ENCODE results near the gene SOCS7. TPM values are rescaled to one million over a fixed set of nuclear protein-coding genes. Genes with fewer than 3 reads are reported as not detected.

The SOCS7 gene, protein sequence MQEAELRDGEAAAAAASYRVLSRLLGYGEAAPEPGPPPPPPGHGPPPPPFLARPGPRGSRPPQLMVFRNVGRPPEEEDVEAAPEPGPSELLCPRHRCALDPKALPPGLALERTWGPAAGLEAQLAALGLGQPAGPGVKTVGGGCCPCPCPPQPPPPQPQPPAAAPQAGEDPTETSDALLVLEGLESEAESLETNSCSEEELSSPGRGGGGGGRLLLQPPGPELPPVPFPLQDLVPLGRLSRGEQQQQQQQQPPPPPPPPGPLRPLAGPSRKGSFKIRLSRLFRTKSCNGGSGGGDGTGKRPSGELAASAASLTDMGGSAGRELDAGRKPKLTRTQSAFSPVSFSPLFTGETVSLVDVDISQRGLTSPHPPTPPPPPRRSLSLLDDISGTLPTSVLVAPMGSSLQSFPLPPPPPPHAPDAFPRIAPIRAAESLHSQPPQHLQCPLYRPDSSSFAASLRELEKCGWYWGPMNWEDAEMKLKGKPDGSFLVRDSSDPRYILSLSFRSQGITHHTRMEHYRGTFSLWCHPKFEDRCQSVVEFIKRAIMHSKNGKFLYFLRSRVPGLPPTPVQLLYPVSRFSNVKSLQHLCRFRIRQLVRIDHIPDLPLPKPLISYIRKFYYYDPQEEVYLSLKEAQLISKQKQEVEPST
- total RNA-seq (2021; ENCODE audit: unreplicated experiment), result 31.0 TPM
- 12.6 TPM for polyA plus RNA-seq (2012; ENCODE audit: insufficient read length)
- percentile 69 among the genes with signal in this experiment for Bru-seq, nascent RNA
- percentile 81 among the genes with signal in this experiment for BruChase-seq, experiment 1, labeled RNA remaining after a 2-hour chase
- percentile 83 among the genes with signal in this experiment for BruChase-seq, experiment 2, labeled RNA remaining after a 6-hour chase
- long read RNA-seq, partial matches to known transcripts, result 5 of 18 reads
- long read RNA-seq, other reads (novel, unspliced or antisense), result 13 of 18 reads

- H3K4me1 ChIP-seq (ENCODE audit: control insufficient read depth, insufficient read depth, low read length), result peaks cover 27% of the 10 kb centered on the region
- ATAC-seq, result peak; percentile 97
- no TSS peak for BruUV-seq (replicated peaks)
- no peaks in the 10 kb centered on the region for H3K9me3 ChIP-seq (ENCODE audit: control insufficient read depth, insufficient read depth, low read depth, low read length)
- H3K27me3 ChIP-seq (ENCODE audit: control insufficient read depth, insufficient read depth, low read length), result no peaks in the 10 kb centered on the region
- intact Hi-C loops (cut with micrococcal nuclease; ENCODE audit: unreplicated experiment) (loop anchor here (2.0 kb wide), 1 partner anchor 63 kb away; no protein-coding TSS in a partner anchor), in situ Hi-C loops (cut with HindIII; ENCODE audit: low pct_unique_long_range_greater_than_20kb, low sequenced_read_pairs) (no loop called here)
- H3K4me3 ChIP-seq (ENCODE audit: low read depth in 2 of 2, low read length in 2 of 2), result peak within 1 kb of the TSS; percentile 65 to 73
- peaks cover 3% of the 10 kb centered on the region; the same call in 1 of the 2 replicates for H3K36me3 ChIP-seq (ENCODE audit: control insufficient read depth, insufficient read depth, low read length)
- CTCF ChIA-PET, result interaction anchor here (0.6 to 0.7 kb wide), 3 partner anchors 18 to 103 kb away, joined by 3 to 4 read pairs (median 3); no protein-coding TSS in a partner anchor
- peak within 1 kb of the TSS; percentile 98 for H3K27ac ChIP-seq (ENCODE audit: low read length)
- POLR2A ChIA-PET, result interaction anchor here (0.6 kb wide), 1 partner anchor 11 kb away, joined by 3 read pairs; no protein-coding TSS in a partner anchor
- DNase-seq (ENCODE audit: low read depth, low spot score), result peak; percentile 20
- TF ChIP-seq TCF7L2 (IDR thresholded peaks at IDR 0.05; ENCODE audit: low read depth, low read length) (no peak), SIN3A (IDR thresholded peaks at IDR 0.05; ENCODE audit: borderline replicate concordance, insufficient read depth, low read depth, low read length) (peak; percentile 15; the same call in 1 of the 2 replicates), POLR2AphosphoS5 (IDR thresholded peaks at IDR 0.05; ENCODE audit: low read depth, low read length) (peak; percentile 84)
- TF ChIP-seq, protein P1, sequence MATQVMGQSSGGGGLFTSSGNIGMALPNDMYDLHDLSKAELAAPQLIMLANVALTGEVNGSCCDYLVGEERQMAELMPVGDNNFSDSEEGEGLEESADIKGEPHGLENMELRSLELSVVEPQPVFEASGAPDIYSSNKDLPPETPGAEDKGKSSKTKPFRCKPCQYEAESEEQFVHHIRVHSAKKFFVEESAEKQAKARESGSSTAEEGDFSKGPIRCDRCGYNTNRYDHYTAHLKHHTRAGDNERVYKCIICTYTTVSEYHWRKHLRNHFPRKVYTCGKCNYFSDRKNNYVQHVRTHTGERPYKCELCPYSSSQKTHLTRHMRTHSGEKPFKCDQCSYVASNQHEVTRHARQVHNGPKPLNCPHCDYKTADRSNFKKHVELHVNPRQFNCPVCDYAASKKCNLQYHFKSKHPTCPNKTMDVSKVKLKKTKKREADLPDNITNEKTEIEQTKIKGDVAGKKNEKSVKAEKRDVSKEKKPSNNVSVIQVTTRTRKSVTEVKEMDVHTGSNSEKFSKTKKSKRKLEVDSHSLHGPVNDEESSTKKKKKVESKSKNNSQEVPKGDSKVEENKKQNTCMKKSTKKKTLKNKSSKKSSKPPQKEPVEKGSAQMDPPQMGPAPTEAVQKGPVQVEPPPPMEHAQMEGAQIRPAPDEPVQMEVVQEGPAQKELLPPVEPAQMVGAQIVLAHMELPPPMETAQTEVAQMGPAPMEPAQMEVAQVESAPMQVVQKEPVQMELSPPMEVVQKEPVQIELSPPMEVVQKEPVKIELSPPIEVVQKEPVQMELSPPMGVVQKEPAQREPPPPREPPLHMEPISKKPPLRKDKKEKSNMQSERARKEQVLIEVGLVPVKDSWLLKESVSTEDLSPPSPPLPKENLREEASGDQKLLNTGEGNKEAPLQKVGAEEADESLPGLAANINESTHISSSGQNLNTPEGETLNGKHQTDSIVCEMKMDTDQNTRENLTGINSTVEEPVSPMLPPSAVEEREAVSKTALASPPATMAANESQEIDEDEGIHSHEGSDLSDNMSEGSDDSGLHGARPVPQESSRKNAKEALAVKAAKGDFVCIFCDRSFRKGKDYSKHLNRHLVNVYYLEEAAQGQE (IDR thresholded peaks at IDR 0.05; ENCODE audit: insufficient read depth in 1 of 2, low read depth in 2 of 2, low read length in 1 of 2), result no peak
- TF ChIP-seq, protein P2, sequence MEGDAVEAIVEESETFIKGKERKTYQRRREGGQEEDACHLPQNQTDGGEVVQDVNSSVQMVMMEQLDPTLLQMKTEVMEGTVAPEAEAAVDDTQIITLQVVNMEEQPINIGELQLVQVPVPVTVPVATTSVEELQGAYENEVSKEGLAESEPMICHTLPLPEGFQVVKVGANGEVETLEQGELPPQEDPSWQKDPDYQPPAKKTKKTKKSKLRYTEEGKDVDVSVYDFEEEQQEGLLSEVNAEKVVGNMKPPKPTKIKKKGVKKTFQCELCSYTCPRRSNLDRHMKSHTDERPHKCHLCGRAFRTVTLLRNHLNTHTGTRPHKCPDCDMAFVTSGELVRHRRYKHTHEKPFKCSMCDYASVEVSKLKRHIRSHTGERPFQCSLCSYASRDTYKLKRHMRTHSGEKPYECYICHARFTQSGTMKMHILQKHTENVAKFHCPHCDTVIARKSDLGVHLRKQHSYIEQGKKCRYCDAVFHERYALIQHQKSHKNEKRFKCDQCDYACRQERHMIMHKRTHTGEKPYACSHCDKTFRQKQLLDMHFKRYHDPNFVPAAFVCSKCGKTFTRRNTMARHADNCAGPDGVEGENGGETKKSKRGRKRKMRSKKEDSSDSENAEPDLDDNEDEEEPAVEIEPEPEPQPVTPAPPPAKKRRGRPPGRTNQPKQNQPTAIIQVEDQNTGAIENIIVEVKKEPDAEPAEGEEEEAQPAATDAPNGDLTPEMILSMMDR (IDR thresholded peaks at IDR 0.05), result no peak
These were observed at the start of gene SOCS7 for GRCh38 chr17:38351412-38352222. TSS of gene SOCS7 (plus strand) at chr17:38351844. CDS start at chr17:38352053, 209 bp downstream.

DNA sequence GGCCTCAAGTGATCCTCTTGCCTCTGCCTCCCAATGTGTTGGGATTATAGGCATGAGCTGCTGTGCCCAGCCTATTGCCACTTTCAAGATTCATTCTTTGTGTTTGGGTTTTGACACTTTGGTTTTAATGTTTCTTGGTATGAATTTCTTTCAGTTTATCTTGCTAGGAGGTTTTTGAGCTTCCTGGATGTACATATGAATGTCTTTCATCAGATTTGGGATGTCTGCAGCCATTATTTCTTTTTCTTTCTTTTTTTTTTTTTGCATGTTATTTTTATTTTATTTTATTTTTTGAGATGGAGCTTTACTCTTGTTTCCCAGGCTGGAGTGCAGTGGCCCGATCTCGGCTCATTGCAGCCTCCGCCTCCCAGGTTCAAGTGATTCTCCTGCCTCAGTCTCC, 36.1 kb upstream of the SOCS7 start:
- no TSS peak for BruUV-seq (replicated peaks)
- in situ Hi-C loops (cut with HindIII; ENCODE audit: low pct_unique_long_range_greater_than_20kb, low sequenced_read_pairs) (no loop called here), intact Hi-C loops (cut with micrococcal nuclease; ENCODE audit: unreplicated experiment) (no loop called here)
- ChIA-PET POLR2A (no interaction called here), CTCF (no interaction called here)
- H3K27me3 ChIP-seq (ENCODE audit: control insufficient read depth, insufficient read depth, low read length), result no peaks in the 10 kb centered on the region
- DNase-seq (ENCODE audit: low read depth, low spot score) (no peak), ATAC-seq (no peak)
- no peak for TF ChIP-seq POLR2AphosphoS5 (IDR thresholded peaks at IDR 0.05; ENCODE audit: low read depth, low read length)
- TF ChIP-seq, protein P2 (IDR thresholded peaks at IDR 0.05), result no peak
- TF ChIP-seq, protein P1 (IDR thresholded peaks at IDR 0.05; ENCODE audit: insufficient read depth in 1 of 2, low read depth in 2 of 2, low read length in 1 of 2), result no peak
- TF ChIP-seq TCF7L2 (IDR thresholded peaks at IDR 0.05; ENCODE audit: low read depth, low read length), result no peak
- no peak for TF ChIP-seq SIN3A (IDR thresholded peaks at IDR 0.05; ENCODE audit: borderline replicate concordance, insufficient read depth, low read depth, low read length)
- no peaks in the 10 kb centered on the region for H3K4me1 ChIP-seq (ENCODE audit: control insufficient read depth, insufficient read depth, low read length)
- H3K36me3 ChIP-seq (ENCODE audit: control insufficient read depth, insufficient read depth, low read length), result no peaks in the 10 kb centered on the region
- H3K27ac ChIP-seq (ENCODE audit: low read length), result no peak overlapping the region
- no peaks in the 10 kb centered on the region for H3K9me3 ChIP-seq (ENCODE audit: control insufficient read depth, insufficient read depth, low read depth, low read length)
- no peak overlapping the region for H3K4me3 ChIP-seq (ENCODE audit: low read depth in 2 of 2, low read length in 2 of 2)

Data from Panc1 (cell line).